OCI-LY1 (cell line): ENCODE data around the gene DMBT1.
A peak's percentile ranks its signal among the peaks of the same experiment; 100 is the strongest.

Experiments used
- H2AFZ ChIP-seq: fragments of 200-600 bp; sonication (generic), shearing (Covaris generic); 2 replicates; pipeline ENCODE4 v1.6.0; 2014; ENCODE audit warnings: antibody characterized with exemption, mild to moderate bottlenecking, low read length
- H3F3A ChIP-seq: fragments of 200-600 bp; sonication (generic), shearing (Covaris generic); 2 replicates; pipeline ENCODE4 v1.6.0; 2014; ENCODE audit warnings: mild to moderate bottlenecking, antibody characterized with exemption, low read length, moderate library complexity; ENCODE audit not compliant: insufficient read depth
- H3K27ac ChIP-seq: fragments of 200-600 bp; sonication (generic); 2 replicates; pipeline ENCODE4 v1.5.1; 2014; ENCODE audit warnings: low read length, mixed run types, mild to moderate bottlenecking, low read depth; ENCODE audit not compliant: poor library complexity, severe bottlenecking
- H3K27me3 ChIP-seq: fragments of 200-600 bp; sonication (generic); 2 replicates; pipeline ENCODE4 v1.6.0; 2014; ENCODE audit warnings: antibody characterized with exemption, mild to moderate bottlenecking, low read length, moderate library complexity; ENCODE audit not compliant: insufficient read depth
- H3K36me3 ChIP-seq: fragments of 200-600 bp; sonication (generic); 2 replicates; pipeline ENCODE4 v1.6.1; 2014; ENCODE audit warnings: mild to moderate bottlenecking, antibody characterized with exemption, low read length, moderate library complexity, mixed read lengths; ENCODE audit not compliant: insufficient read depth
- H3K4me1 ChIP-seq: fragments of 200-600 bp; sonication (generic); 2 replicates; pipeline ENCODE4 v1.5.1; 2014; ENCODE audit warnings: mild to moderate bottlenecking, low read length, moderate library complexity; ENCODE audit not compliant: insufficient read depth, severe bottlenecking
- H3K4me2 ChIP-seq: fragments of 200-600 bp; sonication (generic), shearing (Covaris generic); 2 replicates; pipeline ENCODE4 v1.6.1; 2014; ENCODE audit warnings: low read length
- H3K4me3 ChIP-seq: fragments of 200-600 bp; sonication (generic); 2 replicates; pipeline ENCODE4 v1.5.1; 2014; ENCODE audit warnings: low read length, low read depth, mild to moderate bottlenecking, mixed read lengths; ENCODE audit not compliant: poor library complexity, severe bottlenecking
- H3K79me2 ChIP-seq: fragments of 200-600 bp; shearing (Covaris generic); 2 replicates; pipeline ENCODE4 v1.6.1; 2016; ENCODE audit warnings: mixed run types, low read length, mixed read lengths; ENCODE audit not compliant: insufficient read depth
- H3K9ac ChIP-seq: fragments of 200-600 bp; sonication (generic), shearing (Covaris generic); 2 replicates; pipeline ENCODE4 v1.6.1; 2014; ENCODE audit warnings: mild to moderate bottlenecking, low read length, mixed read lengths
- H3K9me2 ChIP-seq: fragments of 200-600 bp; sonication (generic), shearing (Covaris generic); 2 replicates; pipeline ENCODE4 v1.6.1; 2014; ENCODE audit warnings: low read depth, mild to moderate bottlenecking, low read length, mixed read lengths
- H3K9me3 ChIP-seq: fragments of 200-600 bp; shearing (Covaris generic); 2 replicates; pipeline ENCODE4 v1.6.1; 2014; ENCODE audit warnings: low read length, mixed read lengths
- H4K20me1 ChIP-seq: fragments of 200-600 bp; sonication (generic), shearing (Covaris generic); 2 replicates; pipeline ENCODE4 v1.6.0; 2016; ENCODE audit warnings: mild to moderate bottlenecking, low read length; ENCODE audit not compliant: insufficient read depth
- EZH2 ChIP-seq: fragments of 200-600 bp; sonication (generic), shearing (Covaris generic); IDR thresholded peaks from 2 replicates; pipeline ENCODE4 v1.8.0; 2017; ENCODE audit warnings: borderline replicate concordance, mixed run types, mild to moderate bottlenecking, antibody characterized with exemption, low read length, moderate library complexity, mixed read lengths
- TF ChIP-seq, protein P1 (sequence below): fragments of 200-600 bp; sonication (generic), shearing (Covaris generic); IDR thresholded peaks from 2 replicates; pipeline ENCODE4 v1.5.1; 2017; ENCODE audit warnings: mild to moderate bottlenecking, antibody characterized with exemption, low read length, moderate library complexity, mixed read lengths

Gene DMBT1

DNA sequence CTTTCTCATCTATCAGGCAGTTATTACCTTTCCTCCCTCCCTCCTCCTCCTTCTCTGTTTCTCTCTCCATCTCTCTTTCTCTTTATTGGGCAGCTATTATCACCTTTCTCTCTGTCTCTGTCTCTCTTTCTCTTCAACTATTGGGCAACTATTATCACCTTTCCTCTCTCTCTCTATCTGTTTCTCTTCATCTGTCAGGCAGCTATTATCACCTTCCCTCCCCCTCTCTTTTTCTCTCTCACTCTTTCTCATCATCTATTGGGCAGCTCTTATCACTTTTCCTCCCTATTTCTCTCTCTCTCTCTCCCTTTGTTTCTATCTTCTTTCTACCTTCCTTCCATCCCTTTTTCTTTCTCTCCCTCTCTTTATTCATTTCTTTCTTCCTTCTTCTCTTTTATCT lies 1.2 kb downstream of the DMBT1 start:
- H3K9me3 ChIP-seq, result no peaks in the 10 kb centered on the region
- H2AFZ ChIP-seq, result no peak overlapping the region
- no peaks in the 10 kb centered on the region for H3K4me1 ChIP-seq
- no peaks in the 10 kb centered on the region for H3F3A ChIP-seq
- TF ChIP-seq, protein P1, sequence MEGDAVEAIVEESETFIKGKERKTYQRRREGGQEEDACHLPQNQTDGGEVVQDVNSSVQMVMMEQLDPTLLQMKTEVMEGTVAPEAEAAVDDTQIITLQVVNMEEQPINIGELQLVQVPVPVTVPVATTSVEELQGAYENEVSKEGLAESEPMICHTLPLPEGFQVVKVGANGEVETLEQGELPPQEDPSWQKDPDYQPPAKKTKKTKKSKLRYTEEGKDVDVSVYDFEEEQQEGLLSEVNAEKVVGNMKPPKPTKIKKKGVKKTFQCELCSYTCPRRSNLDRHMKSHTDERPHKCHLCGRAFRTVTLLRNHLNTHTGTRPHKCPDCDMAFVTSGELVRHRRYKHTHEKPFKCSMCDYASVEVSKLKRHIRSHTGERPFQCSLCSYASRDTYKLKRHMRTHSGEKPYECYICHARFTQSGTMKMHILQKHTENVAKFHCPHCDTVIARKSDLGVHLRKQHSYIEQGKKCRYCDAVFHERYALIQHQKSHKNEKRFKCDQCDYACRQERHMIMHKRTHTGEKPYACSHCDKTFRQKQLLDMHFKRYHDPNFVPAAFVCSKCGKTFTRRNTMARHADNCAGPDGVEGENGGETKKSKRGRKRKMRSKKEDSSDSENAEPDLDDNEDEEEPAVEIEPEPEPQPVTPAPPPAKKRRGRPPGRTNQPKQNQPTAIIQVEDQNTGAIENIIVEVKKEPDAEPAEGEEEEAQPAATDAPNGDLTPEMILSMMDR, result no peak
- TF ChIP-seq EZH2, result no peak
- no peak overlapping the region for H3K27ac ChIP-seq
- no peaks in the 10 kb centered on the region for H3K27me3 ChIP-seq
- H3K4me2 ChIP-seq, result no peak overlapping the region
- H3K9ac ChIP-seq, result no peak overlapping the region
- H3K79me2 ChIP-seq, result no peaks in the 10 kb centered on the region
- H4K20me1 ChIP-seq, result no peaks in the 10 kb centered on the region
- H3K4me3 ChIP-seq, result no peak overlapping the region
- H3K9me2 ChIP-seq, result no peaks in the 10 kb centered on the region
- no peaks in the 10 kb centered on the region for H3K36me3 ChIP-seq

DNA sequence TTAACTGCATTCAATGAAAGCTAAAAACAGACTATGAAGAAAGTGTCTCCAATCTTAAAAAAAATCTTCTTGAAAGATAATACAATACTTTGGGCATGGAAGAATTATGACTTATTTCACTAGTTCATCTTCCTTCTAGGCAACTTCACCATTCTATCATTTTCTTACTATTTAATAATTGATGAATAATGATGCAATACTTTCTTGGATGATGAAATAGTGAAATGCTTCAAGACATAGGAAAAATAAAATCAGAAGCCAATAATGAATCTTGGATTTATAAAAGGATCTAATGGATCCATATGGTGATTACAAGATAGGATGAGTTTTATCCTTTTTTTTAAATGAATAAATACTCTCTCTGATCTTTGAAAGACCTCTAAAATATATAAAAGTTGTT lies 4.4 kb downstream of the DMBT1 start:
- H3K27ac ChIP-seq, result no peak overlapping the region
- H3K9me2 ChIP-seq, result no peaks in the 10 kb centered on the region
- no peaks in the 10 kb centered on the region for H3K36me3 ChIP-seq
- no peak overlapping the region for H3K9ac ChIP-seq
- no peaks in the 10 kb centered on the region for H4K20me1 ChIP-seq
- H3K4me2 ChIP-seq, result no peak overlapping the region
- no peaks in the 10 kb centered on the region for H3K79me2 ChIP-seq
- TF ChIP-seq, protein P1, result no peak
- TF ChIP-seq EZH2, result no peak
- H3F3A ChIP-seq, result no peaks in the 10 kb centered on the region
- H3K9me3 ChIP-seq, result no peaks in the 10 kb centered on the region
- no peak overlapping the region for H3K4me3 ChIP-seq
- no peaks in the 10 kb centered on the region for H3K27me3 ChIP-seq
- no peak overlapping the region for H2AFZ ChIP-seq
- no peaks in the 10 kb centered on the region for H3K4me1 ChIP-seq

DNA sequence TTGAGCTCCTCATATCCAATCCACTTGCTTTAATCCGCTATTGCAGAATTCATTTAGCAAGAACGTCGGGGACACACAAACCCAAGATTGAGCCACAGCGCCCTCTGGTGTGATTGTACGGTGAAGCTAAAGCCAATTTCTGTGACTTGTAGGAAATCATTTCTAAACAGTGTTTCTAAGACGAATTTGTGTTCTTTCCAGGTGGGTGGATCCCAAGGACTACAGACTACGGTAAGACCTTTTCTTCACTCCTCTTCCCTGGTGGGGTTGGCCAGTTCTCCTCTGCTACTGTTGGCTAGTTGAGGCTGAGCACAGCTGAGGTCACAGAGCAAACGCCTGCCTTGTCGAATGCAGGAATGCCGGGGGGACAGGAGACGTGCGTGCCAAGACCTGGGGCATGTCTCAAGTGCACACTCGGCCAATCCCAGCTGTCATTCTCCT lies 5.2 kb downstream of the DMBT1 start:
- TF ChIP-seq EZH2, result no peak
- TF ChIP-seq, protein P1, result peak; percentile 81
- Histone ChIP-seq H3K4me2 (no peak overlapping the region), H2AFZ (no peak overlapping the region)

More for the DNA sequence above, 5.2 kb downstream of the DMBT1 start:
- Histone ChIP-seq H3K4me1 (no peaks in the 10 kb centered on the region), H3K9me2 (no peaks in the 10 kb centered on the region), H3K9me3 (no peaks in the 10 kb centered on the region), H3K27ac (no peak overlapping the region), H3K27me3 (no peaks in the 10 kb centered on the region), H3K4me3 (no peak overlapping the region), H3F3A (no peaks in the 10 kb centered on the region), H3K36me3 (no peaks in the 10 kb centered on the region), H3K9ac (no peak overlapping the region), H3K79me2 (no peaks in the 10 kb centered on the region), H4K20me1 (no peaks in the 10 kb centered on the region)
